ENCODE data around the gene PANK2.

Gene PANK2

DNA sequence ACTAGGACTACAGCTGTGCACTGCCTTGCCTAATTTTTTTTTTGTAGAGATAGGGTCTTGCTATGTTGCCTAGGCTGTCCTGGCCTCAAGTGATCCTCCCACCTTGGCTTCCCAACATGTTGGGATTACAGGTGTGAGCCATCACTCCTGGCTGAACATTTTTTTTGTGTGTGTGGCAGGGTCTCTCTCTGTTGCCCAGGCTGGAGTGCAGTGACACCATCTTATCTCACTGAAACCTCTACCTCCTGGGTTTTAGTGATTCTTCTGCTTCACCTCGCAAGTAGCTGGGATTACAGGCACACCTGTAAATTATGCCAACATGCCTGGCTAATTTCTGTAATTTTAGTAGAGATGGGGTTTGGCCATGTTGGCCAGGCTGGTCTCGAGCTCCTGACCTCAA, 25.3 kb downstream of the PANK2 start:
- no peak for TF ChIP-seq CTCF (IDR thresholded peaks at IDR 0.05)
- TF ChIP-seq ZFX (IDR thresholded peaks at IDR 0.05; ENCODE audit: borderline replicate concordance): no peak
- no peak overlapping the region for H3K27ac ChIP-seq

DNA sequence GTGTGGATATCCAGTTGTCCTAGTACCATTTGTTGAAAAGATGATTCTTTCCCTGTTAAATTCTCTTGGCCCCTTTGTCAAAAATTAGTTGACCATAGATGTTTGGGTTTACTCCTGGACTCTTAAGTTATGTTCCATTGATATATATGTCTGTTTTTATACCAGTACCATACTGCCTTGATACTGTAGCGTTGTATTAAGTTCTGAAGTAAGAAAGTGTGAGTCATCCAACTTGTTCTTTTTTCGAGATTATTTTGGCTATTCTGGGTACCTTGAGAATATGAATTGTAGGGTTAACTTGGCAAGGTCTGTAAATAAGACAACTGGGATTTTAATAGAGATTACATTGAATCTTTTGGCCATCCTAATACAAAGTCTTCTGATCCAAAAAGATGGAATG, 26.5 kb downstream of the PANK2 start:
- H3K27ac ChIP-seq: no peak overlapping the region
- no peak for TF ChIP-seq CTCF (IDR thresholded peaks at IDR 0.05)
- TF ChIP-seq ZFX (IDR thresholded peaks at IDR 0.05; ENCODE audit: borderline replicate concordance): no peak

DNA sequence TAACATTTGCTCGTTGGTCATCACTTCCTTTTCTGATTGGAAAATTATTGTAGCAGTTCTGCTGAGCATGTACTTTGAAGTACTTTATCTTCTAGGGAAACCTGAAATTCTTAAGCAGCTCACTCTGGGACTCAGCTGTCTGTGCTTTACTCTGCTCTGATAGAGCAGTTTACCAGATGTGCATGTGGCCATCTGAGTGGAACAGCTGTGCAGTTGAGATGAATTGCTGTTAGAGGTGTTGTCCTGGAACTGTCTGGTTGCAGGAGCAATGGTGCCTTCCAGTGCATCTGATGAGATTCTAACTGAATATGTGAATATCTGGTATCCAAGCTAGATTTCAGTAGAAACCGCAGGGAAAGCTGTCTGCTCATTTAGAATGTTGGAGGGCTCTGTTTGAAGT, 27.2 kb downstream of the PANK2 start:
- no peak overlapping the region for H3K27ac ChIP-seq
- TF ChIP-seq CTCF (IDR thresholded peaks at IDR 0.05) (no peak), ZFX (IDR thresholded peaks at IDR 0.05; ENCODE audit: borderline replicate concordance) (no peak)

GRCh38 chr20:3919352-3919751, 30.2 kb downstream of the PANK2 start:
- no peak for TF ChIP-seq ZFX (IDR thresholded peaks at IDR 0.05; ENCODE audit: borderline replicate concordance)
- TF ChIP-seq CTCF (IDR thresholded peaks at IDR 0.05): no peak
- H3K27ac ChIP-seq: no peak overlapping the region

DNA sequence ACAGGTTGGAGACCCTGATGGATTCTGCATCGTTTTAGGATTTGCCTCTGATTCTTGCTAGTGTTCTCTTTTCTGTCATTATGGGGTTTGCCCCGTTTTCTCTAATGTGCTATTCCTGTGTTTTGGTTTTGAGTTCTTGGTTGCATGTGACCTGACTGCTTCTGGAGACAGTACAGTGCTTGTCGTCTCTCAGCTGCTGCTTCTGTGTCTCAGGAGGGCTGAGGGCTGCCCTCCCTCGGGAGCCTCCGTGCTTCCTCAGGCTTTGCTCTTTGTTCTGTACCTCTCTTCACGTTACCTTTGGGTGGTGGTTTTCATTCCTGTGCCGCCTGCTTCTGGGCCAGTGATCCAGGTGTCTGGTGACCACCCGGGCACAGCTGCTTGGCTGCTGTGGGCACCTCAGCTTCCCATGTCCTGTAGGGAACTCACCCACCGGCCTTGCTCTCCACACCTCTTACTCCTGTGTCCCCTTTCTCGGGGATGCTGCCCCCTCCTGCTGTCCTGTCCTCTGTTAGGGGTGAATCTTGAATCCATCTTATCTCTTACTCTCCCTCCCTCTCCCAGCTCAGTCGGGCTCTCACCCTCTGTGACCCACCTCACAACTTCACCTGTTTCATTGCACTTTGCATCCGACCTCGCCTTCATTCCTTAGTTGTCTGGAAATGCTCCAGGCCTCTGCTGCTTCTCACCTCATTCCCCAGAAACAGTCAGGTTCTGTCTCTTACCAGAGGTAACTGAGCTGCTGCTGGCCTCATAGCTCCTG, 33.2 kb downstream of the PANK2 start:
- no peak for TF ChIP-seq ZFX (IDR thresholded peaks at IDR 0.05; ENCODE audit: borderline replicate concordance)
- no peak for TF ChIP-seq CTCF (IDR thresholded peaks at IDR 0.05)
- no peak overlapping the region for H3K27ac ChIP-seq

DNA sequence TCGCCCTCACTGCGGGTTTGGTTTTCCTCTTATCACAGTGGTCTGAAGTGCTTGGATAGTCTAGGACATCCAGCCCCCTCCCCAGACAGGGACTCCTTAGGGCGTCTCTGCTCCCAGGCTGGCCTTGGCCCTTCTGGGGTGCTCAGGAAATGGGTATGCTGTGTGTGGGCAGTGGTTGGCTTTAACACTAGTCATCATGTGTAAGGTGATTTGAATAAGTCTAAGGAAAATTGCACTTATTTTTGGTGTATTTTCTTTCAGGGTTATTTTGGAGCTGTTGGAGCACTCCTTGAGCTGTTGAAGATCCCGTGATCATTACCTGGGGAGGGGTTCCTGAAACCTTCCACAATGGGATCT, 33.8 kb downstream of the PANK2 start:
- TF ChIP-seq CTCF (IDR thresholded peaks at IDR 0.05) (no peak), ZFX (IDR thresholded peaks at IDR 0.05; ENCODE audit: borderline replicate concordance) (no peak)
- H3K27ac ChIP-seq: no peak overlapping the region

DNA sequence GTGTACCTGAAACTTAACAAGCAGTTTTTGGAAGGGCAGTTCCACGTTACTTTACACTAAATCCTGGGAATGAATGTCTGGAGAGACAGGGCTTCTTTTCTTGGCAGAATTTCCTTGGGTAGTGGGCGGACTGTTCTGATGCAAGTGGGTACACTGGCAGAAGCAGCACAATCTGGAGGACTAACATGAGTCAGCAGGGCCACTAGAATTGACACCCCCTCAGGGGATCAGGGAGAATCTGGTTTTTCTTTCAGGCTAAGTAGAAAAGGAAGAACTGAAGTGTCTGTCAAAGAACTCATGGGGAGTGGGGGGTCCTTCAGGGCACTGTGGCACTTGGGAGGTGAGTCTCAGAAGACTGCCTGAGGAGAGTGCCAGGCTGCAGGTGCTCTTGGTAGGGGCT, 34.6 kb downstream of the PANK2 start:
- no peak overlapping the region for H3K27ac ChIP-seq
- TF ChIP-seq ZFX (IDR thresholded peaks at IDR 0.05; ENCODE audit: borderline replicate concordance) (no peak), CTCF (IDR thresholded peaks at IDR 0.05) (no peak)

Data from 22Rv1 (cell line).